HL-60/S4 treated with retinoic acid at 250 ng/mL for 4 days and 3 days (cell line): ENCODE measurements around the gene MTA3.
"Not testable (repeated sequence)": the region's sequence is repeated elsewhere in the genome, so short reads cannot be mapped to it uniquely, and the experiment has no call there.

Source experiments
- in situ Hi-C: fragments of 300-500 bp; cut with MboI; formaldehyde crosslinking; loops from 2 replicates; pipeline ENCODE4 v1.7.0; 2022; ENCODE audit warnings: low sequenced_read_pairs

MTA3 gene

GRCh38 chr2:42566837-42567321, 1.6 kb upstream of the MTA3 start:
- in situ Hi-C loops, result no loop called here

- in situ Hi-C loops, result no loop called here
Measured at GRCh38 chr2:42567364-42567763, 1.1 kb upstream of the MTA3 start.

- in situ Hi-C loops, result no loop called here
Measured at GRCh38 chr2:42567806-42568400, 529 bp upstream of the MTA3 start.

GRCh38 chr2:42569116-42569711, 782 bp downstream of the MTA3 start:
- in situ Hi-C loops, result no loop called here

GRCh38 chr2:42569883-42570282, 1.5 kb downstream of the MTA3 start:
- in situ Hi-C loops, result no loop called here

- in situ Hi-C loops, result no loop called here
Measured at GRCh38 chr2:42572297-42573081, 4.1 kb downstream of the MTA3 start.

- in situ Hi-C loops, result no loop called here
Measured at GRCh38 chr2:42573256-42573655, 4.8 kb downstream of the MTA3 start.

GRCh38 chr2:42575458-42576064, 7.1 kb downstream of the MTA3 start:
- in situ Hi-C loops, result no loop called here

- in situ Hi-C loops, result no loop called here
Measured at GRCh38 chr2:42578621-42579020, 10.2 kb downstream of the MTA3 start.

- in situ Hi-C loops, result no loop called here
Measured at GRCh38 chr2:42581257-42581656, 12.8 kb downstream of the MTA3 start.

- in situ Hi-C loops, result not testable (repeated sequence)
Measured at GRCh38 chr2:42584628-42585027, 16.2 kb downstream of the MTA3 start.

- in situ Hi-C loops, result no loop called here
Measured at GRCh38 chr2:42585779-42586178, 17.3 kb downstream of the MTA3 start.

GRCh38 chr2:42587526-42588117, 19.2 kb downstream of the MTA3 start:
- in situ Hi-C loops, result no loop called here

GRCh38 chr2:42588121-42588520, 19.7 kb downstream of the MTA3 start:
- in situ Hi-C loops, result no loop called here

GRCh38 chr2:42590176-42590575, 21.7 kb downstream of the MTA3 start:
- in situ Hi-C loops, result no loop called here

GRCh38 chr2:42593282-42593681, 24.9 kb downstream of the MTA3 start:
- in situ Hi-C loops, result no loop called here

GRCh38 chr2:42598656-42599055, 30.2 kb downstream of the MTA3 start:
- in situ Hi-C loops, result no loop called here

- in situ Hi-C loops, result no loop called here
Measured at GRCh38 chr2:42601076-42601475, 32.6 kb downstream of the MTA3 start.

- in situ Hi-C loops, result no loop called here
Measured at GRCh38 chr2:42602218-42602875, 33.9 kb downstream of the MTA3 start.

- in situ Hi-C loops, result no loop called here
Measured at GRCh38 chr2:42602876-42603219, 34.4 kb downstream of the MTA3 start.

GRCh38 chr2:42604341-42604867, 36.0 kb downstream of the MTA3 start:
- in situ Hi-C loops, result not testable (repeated sequence)
